Measurements from ENCODE around the gene STAT2. TPM values are rescaled to one million over a fixed set of nuclear protein-coding genes. Genes with fewer than 3 reads are reported as not detected.

Gene STAT2
- total RNA-seq, 3 donors from 2014 or later (not counting 1 experiment from before 2014, with no cell fraction given) = 140 to 157 (median 143) TPM

DNA sequence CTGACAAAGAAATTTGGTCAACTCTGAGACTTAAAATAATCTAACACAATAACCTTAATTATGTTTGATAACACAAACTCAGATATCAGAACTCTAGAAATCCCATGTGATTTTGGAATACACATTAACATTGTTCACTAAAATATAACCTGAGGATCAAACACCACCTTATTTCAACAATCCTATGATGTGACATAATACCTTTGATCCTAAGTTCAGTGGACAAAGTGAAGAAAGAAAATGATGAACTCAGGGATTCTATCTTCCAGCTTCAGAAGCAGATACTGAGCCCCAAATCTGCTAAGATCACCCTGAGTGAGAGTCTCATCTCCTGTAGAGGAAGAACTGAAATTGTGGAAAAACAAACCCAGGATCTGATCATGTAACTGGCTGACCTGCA, 38.4 kb upstream of the STAT2 start:
- H3K4me1 Mint-ChIP-seq = no peaks in the 10 kb centered on the region

DNA sequence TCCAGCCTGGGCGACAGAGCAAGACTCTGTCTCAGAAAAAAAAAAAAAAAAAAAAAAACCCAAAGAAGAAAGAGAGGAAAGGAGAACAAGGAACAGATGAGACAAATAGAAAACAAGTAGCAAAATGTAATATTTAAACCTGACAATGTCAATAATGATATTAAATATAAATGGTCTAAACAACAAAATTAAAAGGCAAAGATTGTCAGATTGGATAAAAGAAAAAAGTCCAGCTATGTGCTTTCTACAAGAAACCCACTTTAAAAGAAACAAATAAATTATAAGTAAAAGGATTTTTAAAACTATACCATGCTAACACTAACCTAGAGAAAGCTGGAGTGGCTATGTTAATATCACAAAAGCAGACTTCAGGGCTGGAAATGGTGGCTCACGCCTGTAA, 32.4 kb upstream of the STAT2 start:
- Histone ChIP-seq H3K4me1 (ENCODE audit: control insufficient read depth, insufficient read depth, low read length) (no peaks in the 10 kb centered on the region), H3K4me3 (ENCODE audit: low read length) (no peak overlapping the region), H3K36me3 (ENCODE audit: control insufficient read depth, insufficient read depth, low read length) (no peaks in the 10 kb centered on the region), H3K9me3 (ENCODE audit: control insufficient read depth, insufficient read depth, low read length) (no peaks in the 10 kb centered on the region), H3K27ac (ENCODE audit: low read length) (no peak overlapping the region), H3K27me3 (ENCODE audit: control insufficient read depth, insufficient read depth, low read length) (no peaks in the 10 kb centered on the region)
- no peak for DNase-seq
- no peaks in the 10 kb centered on the region for H3K9me3 Mint-ChIP-seq
- intact Hi-C loops (cut with micrococcal nuclease) = no loop called here
- 100% methylated on average over 1 of the region's 2 CpGs for WGBS (ENCODE audit: insufficient coverage)
- H3K4me1 Mint-ChIP-seq = no peaks in the 10 kb centered on the region
- TF ChIP-seq, protein P1, sequence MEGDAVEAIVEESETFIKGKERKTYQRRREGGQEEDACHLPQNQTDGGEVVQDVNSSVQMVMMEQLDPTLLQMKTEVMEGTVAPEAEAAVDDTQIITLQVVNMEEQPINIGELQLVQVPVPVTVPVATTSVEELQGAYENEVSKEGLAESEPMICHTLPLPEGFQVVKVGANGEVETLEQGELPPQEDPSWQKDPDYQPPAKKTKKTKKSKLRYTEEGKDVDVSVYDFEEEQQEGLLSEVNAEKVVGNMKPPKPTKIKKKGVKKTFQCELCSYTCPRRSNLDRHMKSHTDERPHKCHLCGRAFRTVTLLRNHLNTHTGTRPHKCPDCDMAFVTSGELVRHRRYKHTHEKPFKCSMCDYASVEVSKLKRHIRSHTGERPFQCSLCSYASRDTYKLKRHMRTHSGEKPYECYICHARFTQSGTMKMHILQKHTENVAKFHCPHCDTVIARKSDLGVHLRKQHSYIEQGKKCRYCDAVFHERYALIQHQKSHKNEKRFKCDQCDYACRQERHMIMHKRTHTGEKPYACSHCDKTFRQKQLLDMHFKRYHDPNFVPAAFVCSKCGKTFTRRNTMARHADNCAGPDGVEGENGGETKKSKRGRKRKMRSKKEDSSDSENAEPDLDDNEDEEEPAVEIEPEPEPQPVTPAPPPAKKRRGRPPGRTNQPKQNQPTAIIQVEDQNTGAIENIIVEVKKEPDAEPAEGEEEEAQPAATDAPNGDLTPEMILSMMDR (IDR thresholded peaks at IDR 0.05) = no peak
- ATAC-seq = no peak
- H3K27ac Mint-ChIP-seq = no peak overlapping the region
- H3K27me3 Mint-ChIP-seq (ENCODE audit: low read depth in 2 of 2) = peaks cover 0 to 3% of the 10 kb centered on the region in 2 donors
- no peaks in the 10 kb centered on the region for H3K36me3 Mint-ChIP-seq
- H3K4me3 Mint-ChIP-seq = no peak overlapping the region

More for the DNA sequence above, 38.4 kb upstream of the STAT2 start:
- Histone ChIP-seq H3K9me3 (ENCODE audit: control insufficient read depth, insufficient read depth, low read length) (no peaks in the 10 kb centered on the region), H3K36me3 (ENCODE audit: control insufficient read depth, insufficient read depth, low read length) (no peaks in the 10 kb centered on the region), H3K4me1 (ENCODE audit: control insufficient read depth, insufficient read depth, low read length) (no peaks in the 10 kb centered on the region), H3K27ac (ENCODE audit: low read length) (no peak overlapping the region), H3K27me3 (ENCODE audit: control insufficient read depth, insufficient read depth, low read length) (no peaks in the 10 kb centered on the region), H3K4me3 (ENCODE audit: low read length) (no peak overlapping the region)
- no peak for ATAC-seq
- Mint-ChIP-seq H3K4me3 (no peak overlapping the region), H3K36me3 (no peaks in the 10 kb centered on the region), H3K9me3 (no peaks in the 10 kb centered on the region), H3K27ac (no peak overlapping the region), H3K27me3 (ENCODE audit: low read depth in 2 of 2) (peaks cover 2 to 6% of the 10 kb centered on the region in 2 donors)
- no peak for DNase-seq
- TF ChIP-seq, protein P1 (IDR thresholded peaks at IDR 0.05) = no peak
- intact Hi-C loops (cut with micrococcal nuclease) = no loop called here

DNA sequence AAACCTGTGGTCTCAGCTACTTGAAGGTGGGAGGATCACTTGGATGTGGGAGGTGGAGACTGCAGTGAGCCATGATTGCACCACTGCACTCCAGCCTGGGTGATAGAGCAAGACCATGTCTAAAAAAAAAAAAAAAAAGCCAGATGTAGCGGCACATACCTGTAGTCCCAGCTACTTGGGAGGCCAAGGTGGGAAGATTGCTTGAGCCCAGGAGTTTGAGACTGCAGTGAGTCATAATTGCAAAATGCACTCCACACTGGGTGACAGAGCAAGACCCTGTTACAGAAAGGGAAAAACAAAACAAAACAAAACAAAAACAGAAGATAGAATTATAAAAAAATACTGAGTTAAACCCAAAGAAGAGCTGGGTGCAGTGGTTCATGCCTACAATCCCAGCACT, 31.8 kb upstream of the STAT2 start:
- no peaks in the 10 kb centered on the region for H3K36me3 Mint-ChIP-seq
- no peaks in the 10 kb centered on the region for H3K9me3 ChIP-seq (ENCODE audit: control insufficient read depth, insufficient read depth, low read length)
- H3K9me3 Mint-ChIP-seq = no peaks in the 10 kb centered on the region
- no peaks in the 10 kb centered on the region for H3K4me1 Mint-ChIP-seq
- intact Hi-C loops (cut with micrococcal nuclease) = no loop called here
- no peak overlapping the region for H3K27ac Mint-ChIP-seq
- H3K27me3 Mint-ChIP-seq (ENCODE audit: low read depth in 2 of 2) = peaks cover 0 to 3% of the 10 kb centered on the region in 2 donors
- no peaks in the 10 kb centered on the region for H3K4me1 ChIP-seq (ENCODE audit: control insufficient read depth, insufficient read depth, low read length)
- 100% methylated on average over 1 of the region's 1 CpG for WGBS (ENCODE audit: insufficient coverage)
- no peak for ATAC-seq
- no peak overlapping the region for H3K27ac ChIP-seq (ENCODE audit: low read length)
- TF ChIP-seq, protein P1 (IDR thresholded peaks at IDR 0.05) = no peak
- H3K4me3 ChIP-seq (ENCODE audit: low read length) = no peak overlapping the region
- no peaks in the 10 kb centered on the region for H3K36me3 ChIP-seq (ENCODE audit: control insufficient read depth, insufficient read depth, low read length)
- no peak for DNase-seq
- no peaks in the 10 kb centered on the region for H3K27me3 ChIP-seq (ENCODE audit: control insufficient read depth, insufficient read depth, low read length)
- H3K4me3 Mint-ChIP-seq = no peak overlapping the region

DNA sequence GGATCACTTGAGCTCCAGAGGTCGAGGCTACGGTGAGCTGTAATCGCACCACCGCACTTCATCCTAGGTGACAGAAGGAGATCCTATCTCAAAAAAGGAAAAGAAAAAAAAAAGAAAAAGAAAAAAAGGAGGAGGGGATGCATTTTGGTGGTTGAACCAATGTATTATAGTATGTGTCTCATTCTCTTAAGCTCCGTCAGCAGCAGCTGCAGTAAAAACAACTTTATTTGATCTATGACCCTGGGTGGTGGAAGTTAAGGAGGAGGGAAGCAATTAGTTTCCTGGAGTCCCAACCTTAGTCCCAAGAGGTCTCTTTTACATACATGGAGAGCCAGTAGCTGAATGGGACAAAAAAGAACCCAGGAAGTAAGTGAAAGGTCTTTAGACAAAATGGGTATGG, 29.5 kb upstream of the STAT2 start:
- Histone ChIP-seq H3K4me1 (ENCODE audit: control insufficient read depth, insufficient read depth, low read length) (no peaks in the 10 kb centered on the region), H3K9me3 (ENCODE audit: control insufficient read depth, insufficient read depth, low read length) (no peaks in the 10 kb centered on the region), H3K27me3 (ENCODE audit: control insufficient read depth, insufficient read depth, low read length) (no peaks in the 10 kb centered on the region), H3K27ac (ENCODE audit: low read length) (no peak overlapping the region), H3K4me3 (ENCODE audit: low read length) (no peak overlapping the region), H3K36me3 (ENCODE audit: control insufficient read depth, insufficient read depth, low read length) (no peaks in the 10 kb centered on the region)
- Mint-ChIP-seq H3K27me3 (ENCODE audit: low read depth in 2 of 2) (peaks cover 0 to 3% of the 10 kb centered on the region in 2 donors), H3K9me3 (no peaks in the 10 kb centered on the region), H3K27ac (no peak overlapping the region), H3K4me3 (no peak overlapping the region), H3K4me1 (no peaks in the 10 kb centered on the region), H3K36me3 (no peaks in the 10 kb centered on the region)
- no peak for DNase-seq
- TF ChIP-seq, protein P1 (IDR thresholded peaks at IDR 0.05) = no peak
- WGBS (ENCODE audit: insufficient coverage) = 92% methylated on average over 5 of the region's 5 CpGs
- no peak for ATAC-seq
- intact Hi-C loops (cut with micrococcal nuclease) = no loop called here

Data from natural killer cell (primary cell).